Stimulated activated naive CD8-positive, alpha-beta T cell treated with anti-CD3 and anti-CD28 coated beads, Interleukin-15, Interleukin-2, amounts not matched to agents 100 ng/mL and 50 ng/mL, for 24 hours (primary cell): ENCODE data around the gene RCAN1.
A peak's percentile ranks its signal among the peaks of the same experiment; 100 is the strongest.

ENCODE experiments used
- H3K27ac Mint-ChIP-seq: one replicate; pipeline ENCODE4 v1.8.0; 2021; ENCODE audit warnings: mild to moderate bottlenecking, mixed read lengths
- H3K27me3 Mint-ChIP-seq: one replicate; pipeline ENCODE4 v1.8.0; 2021; ENCODE audit warnings: mixed read lengths
- H3K36me3 Mint-ChIP-seq: one replicate; pipeline ENCODE4 v1.8.0; 2021; ENCODE audit warnings: low read depth, mixed read lengths
- H3K4me1 Mint-ChIP-seq: one replicate; pipeline ENCODE4 v1.8.0; 2021; ENCODE audit warnings: low read depth, mixed read lengths
- H3K4me3 Mint-ChIP-seq: one replicate; pipeline ENCODE4 v1.8.0; 2021; ENCODE audit warnings: mild to moderate bottlenecking, mixed read lengths
- H3K9me3 Mint-ChIP-seq: one replicate; pipeline ENCODE4 v1.8.0; 2021; ENCODE audit warnings: mixed read lengths

RCAN1 gene

DNA sequence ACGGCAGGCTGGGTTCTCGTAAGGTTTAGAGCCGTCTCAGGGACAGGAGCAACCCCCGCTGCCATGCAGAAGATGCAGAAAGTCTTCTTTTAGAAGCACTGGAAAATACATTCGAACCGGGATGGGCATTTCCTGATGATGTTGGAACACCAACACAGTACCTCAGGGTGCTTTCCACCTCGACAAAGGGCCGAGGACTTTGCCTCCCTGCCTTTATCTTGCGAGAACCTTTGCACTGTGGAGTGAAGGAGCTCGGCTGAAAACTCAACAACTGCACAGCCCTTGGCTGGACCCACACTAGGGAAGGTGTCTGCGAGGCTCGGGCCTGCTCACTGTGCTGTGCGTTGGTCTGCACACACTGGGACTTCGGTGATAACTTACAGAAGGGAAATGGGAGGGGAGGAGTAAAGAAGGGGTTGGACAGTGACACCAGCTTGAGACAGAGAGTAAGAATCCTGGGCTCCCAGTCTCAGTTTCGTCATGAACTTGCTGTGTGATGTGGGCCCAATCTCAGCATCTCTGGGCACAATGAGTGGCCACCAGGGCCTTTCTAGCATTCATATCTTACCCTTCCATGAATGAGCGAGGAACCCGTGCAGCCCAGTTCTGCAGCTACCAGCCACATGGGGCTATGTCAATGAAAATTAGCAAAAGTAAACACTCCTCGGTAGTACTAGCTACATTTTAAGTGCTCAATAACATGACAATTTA is 18.2 kb downstream of the RCAN1 start:
- Mint-ChIP-seq H3K27me3 (no peaks in the 10 kb centered on the region), H3K4me3 (no peak overlapping the region), H3K27ac (no peak overlapping the region), H3K36me3 (no peaks in the 10 kb centered on the region), H3K4me1 (no peaks in the 10 kb centered on the region), H3K9me3 (no peaks in the 10 kb centered on the region)

DNA sequence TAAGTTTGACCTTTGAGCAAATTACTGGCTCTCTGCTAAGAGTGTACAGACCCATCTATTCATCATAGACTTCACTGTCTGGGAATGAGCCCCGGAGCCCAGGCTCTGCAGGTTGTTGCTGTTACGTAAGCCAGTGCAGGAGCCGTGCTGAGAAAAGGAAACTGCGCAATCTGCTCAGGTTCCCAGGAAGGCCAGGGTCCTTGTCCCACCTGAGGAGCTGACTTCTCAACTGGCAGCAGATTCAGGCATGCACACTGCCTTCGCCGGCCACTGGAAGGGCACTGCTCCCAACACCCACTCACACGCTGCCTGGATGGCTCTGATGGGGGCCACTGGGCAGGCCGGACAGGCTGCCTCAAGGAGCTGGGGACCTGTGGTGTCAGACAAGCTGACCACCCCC is 19.5 kb downstream of the RCAN1 start:
- H3K9me3 Mint-ChIP-seq = no peaks in the 10 kb centered on the region
- H3K27me3 Mint-ChIP-seq = no peaks in the 10 kb centered on the region
- H3K4me3 Mint-ChIP-seq = no peak overlapping the region

DNA sequence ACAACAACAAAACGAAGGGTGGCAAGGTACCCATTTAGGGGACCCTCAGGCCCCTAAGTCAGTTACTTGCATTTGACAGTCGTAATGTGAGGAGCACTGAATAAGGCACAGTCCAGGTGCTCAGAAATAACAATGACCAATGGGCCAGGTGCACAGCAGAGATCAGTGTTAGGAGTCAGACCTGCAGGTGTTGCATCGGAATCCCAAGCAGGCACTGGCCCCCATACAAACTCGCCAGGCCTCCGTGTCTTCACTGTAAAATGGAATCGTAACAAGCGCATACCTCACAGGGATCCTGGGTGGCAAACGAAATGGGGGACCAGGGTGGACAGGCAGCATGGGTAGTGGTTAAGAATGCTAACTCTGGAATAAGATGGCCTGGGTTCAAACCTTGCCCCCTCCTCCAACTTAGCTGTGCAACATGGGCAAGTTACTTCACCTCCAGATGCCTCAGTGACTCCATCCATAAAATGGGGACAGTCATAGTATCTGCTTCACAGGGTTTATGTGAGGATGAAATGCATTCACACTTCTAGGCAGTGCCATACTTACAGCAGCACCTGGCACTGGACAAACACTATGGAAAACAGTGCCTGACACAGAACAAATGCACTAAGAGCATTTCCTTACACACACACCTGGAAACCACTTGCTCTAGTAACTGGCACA is 20.2 kb downstream of the RCAN1 start:
- Mint-ChIP-seq H3K4me3 (no peak overlapping the region), H3K36me3 (no peaks in the 10 kb centered on the region), H3K27me3 (no peaks in the 10 kb centered on the region), H3K4me1 (peaks cover 9% of the 10 kb centered on the region), H3K27ac (no peak overlapping the region), H3K9me3 (no peaks in the 10 kb centered on the region)

More for the DNA sequence above, 19.5 kb downstream of the RCAN1 start:
- peaks cover 1% of the 10 kb centered on the region for H3K4me1 Mint-ChIP-seq
- no peak overlapping the region for H3K27ac Mint-ChIP-seq
- H3K36me3 Mint-ChIP-seq = no peaks in the 10 kb centered on the region

DNA sequence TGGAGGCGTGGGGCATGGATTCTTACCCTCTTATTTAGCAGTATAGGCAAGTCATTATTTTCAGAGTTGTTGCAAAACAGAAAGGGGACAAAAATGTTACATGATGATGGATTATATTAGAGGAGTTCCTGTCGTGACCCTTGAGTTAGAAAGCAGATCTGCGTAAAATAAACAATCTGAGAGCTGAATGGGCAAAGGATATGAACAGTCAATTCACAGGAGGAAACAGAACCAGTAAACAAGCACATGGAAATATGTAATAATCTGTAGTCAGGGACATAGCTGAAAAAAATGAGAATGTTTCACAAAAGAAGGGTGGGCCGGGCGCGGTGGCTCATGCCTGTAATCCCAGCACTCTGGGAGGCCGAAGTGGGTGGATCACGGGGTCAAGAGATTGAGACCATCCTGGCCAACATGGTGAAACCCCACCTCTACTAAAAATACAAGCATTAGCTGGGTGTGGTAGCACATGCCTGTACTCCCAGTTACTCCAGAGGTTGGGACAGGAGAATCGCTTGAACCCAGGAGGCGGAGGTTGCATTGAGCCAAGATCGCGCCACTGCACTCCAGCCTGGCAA is 20.9 kb downstream of the RCAN1 start:
- H3K9me3 Mint-ChIP-seq = no peaks in the 10 kb centered on the region
- peaks cover 10% of the 10 kb centered on the region for H3K4me1 Mint-ChIP-seq
- no peak overlapping the region for H3K27ac Mint-ChIP-seq
- no peaks in the 10 kb centered on the region for H3K27me3 Mint-ChIP-seq
- no peak overlapping the region for H3K4me3 Mint-ChIP-seq
- no peaks in the 10 kb centered on the region for H3K36me3 Mint-ChIP-seq

DNA sequence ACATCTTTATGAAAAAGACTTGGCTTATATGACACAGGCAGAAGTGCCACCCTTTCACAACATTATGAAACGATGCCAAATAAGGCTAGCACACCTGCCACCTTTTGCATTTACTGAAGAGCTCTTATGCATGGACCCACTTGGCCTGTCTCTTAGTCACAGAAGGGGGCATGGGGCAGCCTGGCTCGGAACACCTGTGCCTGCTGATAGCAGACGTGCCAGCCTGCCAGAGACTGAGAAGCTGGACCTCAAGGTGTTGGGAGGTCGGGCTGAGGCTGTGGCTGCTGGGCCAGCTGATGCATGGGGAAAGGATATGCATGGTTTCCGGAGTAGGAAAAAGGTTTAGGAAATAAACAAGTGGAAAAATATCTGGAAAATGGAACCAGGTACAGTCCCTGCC is 21.5 kb downstream of the RCAN1 start:
- Mint-ChIP-seq H3K4me3 (no peak overlapping the region), H3K27me3 (no peaks in the 10 kb centered on the region), H3K9me3 (no peaks in the 10 kb centered on the region), H3K36me3 (no peaks in the 10 kb centered on the region), H3K27ac (no peak overlapping the region), H3K4me1 (peaks cover 10% of the 10 kb centered on the region)

DNA sequence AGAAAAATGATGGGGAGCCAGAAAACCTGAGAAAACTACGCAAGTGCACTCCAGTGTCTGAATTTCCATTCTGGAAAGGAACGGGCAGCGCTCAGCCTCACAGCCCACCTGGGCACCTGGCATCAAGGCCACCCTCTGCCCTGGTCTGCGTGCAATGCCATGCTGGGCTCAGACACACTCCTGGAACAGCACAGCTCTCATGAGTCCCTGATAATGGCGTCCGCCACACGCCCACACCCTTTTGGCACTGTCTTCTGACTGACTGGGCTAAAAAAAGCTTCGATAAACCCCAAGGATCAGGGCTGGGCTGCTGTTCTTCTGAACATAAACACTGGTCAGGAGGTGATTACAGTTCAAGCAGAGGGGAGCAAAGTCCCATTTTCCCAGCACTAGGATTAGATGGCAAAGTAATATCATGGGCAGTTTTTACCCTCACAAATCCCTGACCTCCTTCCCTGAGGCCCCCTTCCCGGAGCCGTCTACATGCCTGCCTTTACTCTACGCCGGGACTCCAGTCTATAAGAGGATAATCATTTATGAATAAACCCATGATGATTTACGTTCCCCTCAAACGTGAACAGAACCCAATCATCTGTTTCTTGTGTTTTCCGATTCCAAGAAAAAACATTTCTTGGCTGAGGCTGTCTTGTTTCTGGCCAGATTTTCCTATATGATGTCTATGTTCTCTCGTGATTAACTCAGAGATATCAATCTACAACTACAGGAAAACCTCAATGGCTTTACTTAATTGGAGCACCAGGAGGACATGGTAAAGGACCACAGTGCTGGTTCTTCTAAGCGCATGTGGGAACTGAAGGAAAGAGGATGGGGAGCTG is 22.6 kb downstream of the RCAN1 start:
- Mint-ChIP-seq H3K9me3 (no peaks in the 10 kb centered on the region), H3K27ac (no peak overlapping the region), H3K27me3 (no peaks in the 10 kb centered on the region), H3K4me1 (peaks cover 10% of the 10 kb centered on the region), H3K36me3 (peaks cover 9% of the 10 kb centered on the region), H3K4me3 (no peak overlapping the region)

DNA sequence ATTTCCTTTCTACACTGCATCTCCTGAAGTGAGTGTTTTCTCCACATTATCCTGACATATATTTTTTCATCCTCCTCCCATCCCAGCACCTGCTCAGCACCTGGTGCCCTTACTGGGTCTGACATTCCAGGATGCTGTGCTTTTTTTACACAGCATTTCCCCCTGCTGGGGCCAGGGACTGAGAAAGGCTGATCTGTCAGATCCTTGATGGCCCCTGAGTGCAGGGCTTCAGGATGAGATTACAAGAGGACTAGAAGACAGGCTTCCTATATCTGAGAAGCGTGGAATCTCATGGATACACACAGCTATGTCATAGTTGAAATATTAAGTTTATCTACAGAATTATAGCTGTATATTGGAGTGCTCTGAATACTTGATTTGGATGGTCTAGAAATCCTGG is 24.4 kb downstream of the RCAN1 start:
- Mint-ChIP-seq H3K9me3 (no peaks in the 10 kb centered on the region), H3K27me3 (no peaks in the 10 kb centered on the region), H3K4me1 (peaks cover 10% of the 10 kb centered on the region), H3K4me3 (no peak overlapping the region), H3K36me3 (peaks cover 17% of the 10 kb centered on the region), H3K27ac (no peak overlapping the region)

DNA sequence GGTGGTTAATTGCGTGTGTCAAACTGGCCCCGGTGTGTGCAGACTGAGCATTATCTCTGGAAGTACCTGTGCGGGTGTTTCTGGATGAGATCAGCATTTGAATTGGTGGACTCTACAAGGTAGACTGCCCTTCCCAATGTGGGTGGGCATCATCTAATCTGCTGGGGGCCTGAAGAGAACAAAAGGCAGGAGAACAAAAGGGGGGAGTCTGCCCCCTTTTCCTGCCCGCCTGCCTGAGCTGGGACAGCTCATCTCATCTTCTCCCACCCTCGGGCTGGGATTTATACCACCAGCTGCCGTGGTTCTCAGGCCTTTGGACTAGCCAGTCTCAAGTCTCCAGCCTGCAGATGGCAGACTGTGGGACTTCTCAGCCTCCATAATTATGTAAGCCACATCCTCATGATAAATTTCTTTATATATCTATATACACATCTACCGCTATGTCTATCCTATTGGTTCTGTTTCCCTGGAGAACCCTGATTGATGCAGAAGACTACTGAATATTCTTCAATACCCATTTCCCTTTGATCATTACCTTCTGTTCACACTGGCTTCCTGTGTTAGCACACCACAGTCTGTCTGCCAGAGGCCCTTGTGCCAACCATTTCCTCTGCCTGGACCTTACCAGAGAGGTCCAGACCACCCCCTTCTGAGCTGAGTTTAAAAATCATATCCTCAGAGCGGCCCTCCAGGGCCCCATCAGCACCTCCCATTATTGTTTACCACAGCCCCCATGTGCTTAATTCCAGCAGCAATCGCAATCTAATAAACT is 25.2 kb downstream of the RCAN1 start:
- Mint-ChIP-seq H3K4me3 (no peak overlapping the region), H3K9me3 (no peaks in the 10 kb centered on the region), H3K27ac (no peak overlapping the region), H3K36me3 (peaks cover 17% of the 10 kb centered on the region), H3K27me3 (no peaks in the 10 kb centered on the region), H3K4me1 (peaks cover 10% of the 10 kb centered on the region)

DNA sequence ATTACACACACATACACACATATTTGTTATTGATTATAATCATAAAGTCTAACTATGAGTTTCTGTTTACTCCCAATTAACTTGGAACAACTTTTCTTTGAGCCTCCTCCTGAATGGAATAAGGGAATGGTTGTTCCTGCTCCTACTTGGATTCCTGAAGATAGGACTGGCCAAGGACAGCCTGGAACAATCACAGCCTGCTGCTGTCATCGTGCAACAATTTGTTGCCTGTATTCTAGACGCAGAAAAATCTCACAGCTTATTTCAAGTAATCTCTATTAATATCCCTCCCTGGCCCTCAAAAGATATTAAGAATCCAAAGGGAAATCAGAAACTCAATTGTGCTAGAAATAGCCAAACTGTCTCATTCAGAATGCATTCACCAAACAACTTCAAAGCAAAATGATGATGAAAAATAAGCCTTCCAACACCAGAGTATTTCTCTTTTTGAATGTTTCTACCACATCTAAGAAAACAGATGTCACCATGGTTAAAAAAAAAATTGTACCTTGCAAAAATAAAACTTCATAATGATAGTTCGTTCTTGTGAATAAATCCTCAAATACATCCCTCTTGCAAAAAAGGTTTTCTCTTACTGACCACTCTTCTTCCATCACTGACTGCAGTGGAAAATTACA is 30.9 kb downstream of the RCAN1 start:
- no peak overlapping the region for H3K4me3 Mint-ChIP-seq
- H3K27ac Mint-ChIP-seq = no peak overlapping the region
- H3K4me1 Mint-ChIP-seq = peaks cover 40% of the 10 kb centered on the region
- H3K36me3 Mint-ChIP-seq = peaks cover 17% of the 10 kb centered on the region
- no peaks in the 10 kb centered on the region for H3K27me3 Mint-ChIP-seq
- H3K9me3 Mint-ChIP-seq = no peaks in the 10 kb centered on the region

DNA sequence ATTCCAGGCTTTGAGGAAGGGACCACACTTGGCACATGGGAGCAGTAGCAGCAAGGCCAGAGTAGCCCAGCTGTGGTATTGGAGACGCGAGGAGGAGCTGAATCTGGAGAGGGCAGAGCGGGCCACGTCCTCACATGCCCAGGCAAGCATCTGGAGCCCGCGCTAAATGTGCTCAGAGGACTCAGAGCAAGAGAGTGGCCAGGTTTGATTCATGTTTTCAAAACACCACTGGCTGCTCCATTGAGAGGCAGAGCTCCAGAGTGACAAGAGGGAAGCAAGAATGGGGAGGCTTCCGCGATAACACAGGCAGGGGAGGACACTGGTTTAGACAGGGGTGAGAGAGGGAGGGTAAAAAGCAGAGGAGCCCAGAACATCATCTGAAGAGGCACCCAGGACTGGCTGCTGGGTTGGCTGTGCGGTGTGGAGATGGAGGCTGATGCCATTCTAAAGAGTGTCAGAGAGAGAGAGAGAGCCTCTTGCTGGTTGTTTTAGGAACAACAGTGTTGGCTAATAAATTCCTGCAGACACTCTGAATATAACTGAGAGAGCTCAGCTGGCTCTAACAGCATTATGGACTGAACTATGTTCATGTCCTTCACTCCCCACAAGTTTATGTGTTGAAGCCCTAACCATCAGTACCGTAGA is 32.3 kb downstream of the RCAN1 start:
- H3K27ac Mint-ChIP-seq = peak overlapping the region; percentile 2
- H3K4me1 Mint-ChIP-seq = peaks cover 40% of the 10 kb centered on the region
- H3K4me3 Mint-ChIP-seq = no peak overlapping the region
- H3K36me3 Mint-ChIP-seq = peaks cover 11% of the 10 kb centered on the region
- no peaks in the 10 kb centered on the region for H3K27me3 Mint-ChIP-seq
- no peaks in the 10 kb centered on the region for H3K9me3 Mint-ChIP-seq

DNA sequence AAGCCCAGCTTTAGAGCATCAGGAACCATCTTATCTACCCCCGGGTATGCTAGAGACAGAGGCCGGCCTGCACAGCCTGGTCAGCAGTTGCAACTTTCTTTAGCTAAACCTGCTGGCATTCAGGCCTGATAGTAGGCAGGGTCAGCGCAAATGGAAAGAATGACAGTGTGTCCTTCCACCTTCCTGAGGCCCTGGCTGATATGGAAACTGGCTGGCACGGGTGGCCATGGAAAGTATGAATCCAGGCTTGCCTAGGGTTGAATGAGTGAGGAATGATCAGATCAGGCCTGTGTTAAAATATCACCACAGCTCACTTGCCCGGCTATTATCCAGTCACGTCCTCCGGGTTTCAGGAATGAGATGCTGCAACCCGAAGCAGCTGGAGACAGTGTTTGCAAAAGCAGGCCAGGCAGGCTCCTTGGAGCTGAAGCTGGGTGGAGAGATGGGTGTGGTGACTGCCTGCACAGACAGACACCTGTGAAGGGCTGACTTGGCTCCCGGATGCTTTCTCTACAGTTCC is 34.7 kb downstream of the RCAN1 start:
- no peaks in the 10 kb centered on the region for H3K27me3 Mint-ChIP-seq
- H3K4me3 Mint-ChIP-seq = no peak overlapping the region
- no peaks in the 10 kb centered on the region for H3K9me3 Mint-ChIP-seq
- peaks cover 40% of the 10 kb centered on the region for H3K4me1 Mint-ChIP-seq
- H3K27ac Mint-ChIP-seq = peak overlapping the region; percentile 9
- H3K36me3 Mint-ChIP-seq = no peaks in the 10 kb centered on the region

DNA sequence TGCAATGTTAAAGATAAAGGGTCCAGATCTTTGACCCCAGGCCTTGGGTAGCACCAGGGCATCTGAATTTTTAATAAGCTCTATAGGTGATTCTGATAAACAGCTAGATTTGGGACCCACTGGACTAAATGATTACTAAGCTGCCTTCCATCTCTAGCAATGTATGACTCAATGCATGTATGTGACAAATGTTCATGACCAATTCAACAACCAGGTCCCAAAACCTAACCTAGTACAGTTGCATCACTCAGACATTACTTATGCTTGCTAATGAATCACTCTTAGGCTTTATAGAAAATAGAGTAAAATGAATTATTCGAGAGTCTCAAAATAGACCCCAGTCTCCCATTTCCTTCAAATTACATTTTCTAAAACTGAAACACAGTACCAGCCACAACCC is 35.5 kb downstream of the RCAN1 start:
- H3K36me3 Mint-ChIP-seq = peaks cover under 1% of the 10 kb centered on the region
- H3K27ac Mint-ChIP-seq = peak overlapping the region; percentile 59
- no peak overlapping the region for H3K4me3 Mint-ChIP-seq
- no peaks in the 10 kb centered on the region for H3K9me3 Mint-ChIP-seq
- H3K27me3 Mint-ChIP-seq = no peaks in the 10 kb centered on the region
- H3K4me1 Mint-ChIP-seq = peaks cover 36% of the 10 kb centered on the region

DNA sequence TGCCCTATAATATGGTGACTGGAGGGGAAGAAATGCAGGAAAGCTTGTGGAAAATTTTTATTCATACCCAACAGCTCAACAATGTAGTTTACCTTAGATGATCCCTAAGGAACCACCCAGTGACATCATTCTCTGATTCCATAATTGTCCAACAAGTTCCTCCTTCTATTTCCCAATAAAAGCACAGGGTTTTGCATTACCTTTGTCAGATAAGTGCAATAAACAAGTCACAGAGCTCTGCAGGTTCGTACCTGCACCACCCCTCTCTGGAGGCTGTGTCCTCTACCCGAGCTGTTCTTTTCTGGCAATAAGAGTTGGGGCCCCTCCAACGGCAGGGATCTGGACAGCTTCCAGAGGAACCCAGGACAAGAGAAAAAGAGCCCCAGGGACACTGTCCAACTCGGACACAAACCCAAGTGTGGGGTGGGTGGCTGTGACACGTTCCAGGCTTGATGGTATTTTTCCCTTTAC is 38.8 kb downstream of the RCAN1 start:
- Mint-ChIP-seq H3K27ac (no peak overlapping the region), H3K36me3 (peaks cover 20% of the 10 kb centered on the region), H3K4me3 (no peak overlapping the region), H3K4me1 (peaks cover 17% of the 10 kb centered on the region), H3K27me3 (no peaks in the 10 kb centered on the region), H3K9me3 (peaks cover 12% of the 10 kb centered on the region)
